GM23248 (cell line): Measurements from ENCODE around the gene TMEM72. TPM values are rescaled to one million over a fixed set of nuclear protein-coding genes. Genes with fewer than 3 reads are reported as not detected.

Experiments used
- DNase-seq: peaks from one replicate; pipeline ENCODE4 v3.0.0-alpha.2; 2015
- H2AFZ ChIP-seq: fragments of 200-600 bp; sonication (generic); 2 replicates; pipeline ENCODE4 v1.6.1; 2016; ENCODE audit warnings: antibody characterized with exemption
- H3F3A ChIP-seq: fragments of 200-600 bp; sonication (generic); 2 replicates; pipeline ENCODE4 v1.6.1; 2016; ENCODE audit warnings: mild to moderate bottlenecking, antibody characterized with exemption, mixed run types; ENCODE audit not compliant: insufficient read depth
- H3K27ac ChIP-seq: fragments of 200-600 bp; sonication (generic); 2 replicates; pipeline ENCODE4 v1.5.1; 2016; ENCODE audit warnings: mild to moderate bottlenecking
- H3K27me3 ChIP-seq: fragments of 200-600 bp; sonication (generic); replicated peaks from 2 replicates; pipeline ENCODE4 v1.6.1; 2016; ENCODE audit warnings: mild to moderate bottlenecking; ENCODE audit not compliant: insufficient read depth
- H3K36me3 ChIP-seq: fragments of 200-600 bp; sonication (generic); 2 replicates; pipeline ENCODE4 v1.6.1; 2016; ENCODE audit warnings: low read depth, mild to moderate bottlenecking
- H3K4me1 ChIP-seq: fragments of 200-600 bp; sonication (generic); 2 replicates; pipeline ENCODE4 v1.6.1; 2016; ENCODE audit warnings: mild to moderate bottlenecking; ENCODE audit not compliant: insufficient read depth
- H3K4me2 ChIP-seq: fragments of 200-600 bp; sonication (generic); one replicate; pipeline ENCODE4 v1.6.1; 2016; ENCODE audit warnings: mild to moderate bottlenecking; ENCODE audit not compliant: unreplicated experiment
- H3K4me3 ChIP-seq: fragments of 200-600 bp; sonication (generic); 2 replicates; pipeline ENCODE4 v1.5.1; 2016; ENCODE audit warnings: mild to moderate bottlenecking
- H3K79me2 ChIP-seq: fragments of 200-600 bp; sonication (generic); 2 replicates; pipeline ENCODE4 v1.6.1; 2016; ENCODE audit warnings: mild to moderate bottlenecking; ENCODE audit not compliant: insufficient read depth
- H3K9ac ChIP-seq: fragments of 200-600 bp; sonication (generic); 2 replicates; pipeline ENCODE4 v1.6.1; 2016; ENCODE audit warnings: mild to moderate bottlenecking
- H3K9me2 ChIP-seq: fragments of 200-600 bp; sonication (generic); 2 replicates; pipeline ENCODE4 v1.6.1; 2016; ENCODE audit warnings: mixed run types, mild to moderate bottlenecking, moderate library complexity; ENCODE audit not compliant: insufficient read depth
- H3K9me3 ChIP-seq: fragments of 200-600 bp; sonication (generic); one replicate; pipeline ENCODE4 v1.6.1; 2017; ENCODE audit warnings: low read depth
- H4K20me1 ChIP-seq: fragments of 200-600 bp; sonication (generic); 2 replicates; pipeline ENCODE4 v1.6.0; 2016; ENCODE audit not compliant: insufficient read depth
- EZH2 ChIP-seq: fragments of 200-600 bp; sonication (generic); IDR thresholded peaks from 2 replicates; pipeline ENCODE4 v1.6.1; 2018; ENCODE audit warnings: antibody characterized with exemption, mild to moderate bottlenecking; ENCODE audit not compliant: insufficient read depth, poor library complexity, severe bottlenecking
- EZH2phosphoT487 ChIP-seq: fragments of 200-600 bp; sonication (generic); IDR thresholded peaks from 2 replicates; pipeline ENCODE4 v1.6.1; 2018; ENCODE audit warnings: antibody characterized with exemption, moderate library complexity, mild to moderate bottlenecking, low read depth; ENCODE audit not compliant: insufficient read depth
- WGBS, 2 experiments: methylation state at CpG; one replicate each; pipeline ENCODE4 v1.1.6; 2015 to 2017; ENCODE audit warnings: low lambda C conversion rate in 2 of 2, low coverage in 1 of 2; ENCODE audit errors: missing lambda C conversion rate in 2 of 2; 5-methylcytosine and 5-hydroxymethylcytosine counted together
- in situ Hi-C: fragments of 300-500 bp; cut with MboI; formaldehyde crosslinking; loops from 2 replicates; pipeline ENCODE4 v1.15.0; 2020
- polyA plus RNA-seq: library from polyadenylated mRNA; unstranded; fragments of >200 nt; fragmentation: Nextera tagmentation; extraction: Ambion mirVana; gene quantifications from 2 replicates; pipeline ENCODE4 v1.2.1, GENCODE V29; 2016
- total RNA-seq: library from RNA; depleted of rRNA; stranded (reverse); fragments of >200 nt; shearing (Covaris generic); gene quantifications from 2 replicates; pipeline ENCODE4 v1.2.3, GENCODE V29; 2014

The TMEM72 gene
- total and polyA plus RNA-seq, 2 experiments from 2014 or later, result not detected

DNA sequence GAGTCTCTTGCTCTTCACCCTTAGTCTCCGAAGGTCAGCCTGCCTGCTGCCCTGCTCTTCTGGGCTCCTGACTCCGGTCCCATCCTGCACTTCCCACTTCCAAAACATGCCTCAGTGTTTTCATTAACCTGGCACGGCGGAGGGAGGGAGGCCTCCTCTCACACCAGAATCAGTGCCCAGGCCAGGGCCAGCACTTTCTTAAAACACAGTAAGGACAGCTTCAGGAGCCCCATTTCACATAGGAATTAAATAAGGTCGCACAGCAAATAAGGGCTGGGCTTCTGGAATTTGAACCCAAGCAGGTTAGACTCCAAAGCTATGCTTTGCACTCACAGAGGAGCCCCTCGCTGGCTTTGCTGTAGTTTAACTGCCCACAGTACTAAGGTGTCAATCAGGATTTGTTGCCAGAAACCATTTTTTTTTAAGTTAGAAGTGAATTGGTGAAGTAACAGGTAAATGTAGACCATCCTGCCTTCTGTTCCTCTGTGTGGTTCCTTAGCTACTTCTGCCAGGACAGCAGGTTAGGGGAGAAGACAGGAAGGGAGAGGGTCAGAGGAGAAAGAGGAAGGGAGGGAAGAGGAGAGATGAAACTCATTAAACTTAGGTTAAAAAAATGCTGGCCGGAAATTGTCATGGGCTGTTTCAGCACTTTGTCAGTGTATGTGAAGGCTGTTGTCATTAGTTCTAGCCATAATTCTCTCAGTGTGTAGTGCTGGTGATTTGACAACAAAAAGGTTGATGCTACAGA is 49.5 kb downstream of the TMEM72 start:
- Histone ChIP-seq H3K36me3 (no peaks in the 10 kb centered on the region), H3F3A (peaks cover 10% of the 10 kb centered on the region; the same call in 1 of the 2 replicates), H3K4me2 (no peak overlapping the region), H3K9me3 (no peaks in the 10 kb centered on the region), H3K79me2 (no peaks in the 10 kb centered on the region; the same call in 1 of the 2 replicates), H3K27ac (no peak overlapping the region), H2AFZ (no peak overlapping the region), H3K27me3 (no peaks in the 10 kb centered on the region), H3K9ac (no peak overlapping the region), H3K4me3 (no peak overlapping the region), H3K4me1 (peaks cover 6% of the 10 kb centered on the region), H4K20me1 (no peaks in the 10 kb centered on the region), H3K9me2 (no peaks in the 10 kb centered on the region)
- no peak for TF ChIP-seq EZH2phosphoT487
- no peak for TF ChIP-seq EZH2
- in situ Hi-C loops, result no loop called here
- no peak for DNase-seq
- WGBS, 2 experiments, result 91 to 96% methylated on average over 7 of the region's 7 CpGs

DNA sequence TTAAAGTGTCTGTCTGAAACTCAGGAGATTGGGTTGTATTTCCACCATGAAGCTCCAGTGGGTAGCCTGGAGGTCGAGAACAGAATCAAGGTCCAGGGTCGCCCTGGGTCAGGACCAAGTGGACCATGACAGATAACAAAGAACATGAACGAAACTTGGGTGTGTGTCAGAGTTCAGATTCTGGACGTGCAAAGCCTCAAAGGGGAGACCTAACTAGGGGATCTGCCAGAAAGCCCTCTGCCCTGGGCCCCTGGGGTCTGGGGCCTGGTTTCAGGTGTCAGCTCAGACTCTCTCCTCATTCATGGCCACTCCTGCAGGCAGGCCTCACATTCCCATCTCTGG is 50.1 kb downstream of the TMEM72 start:
- Histone ChIP-seq H2AFZ (no peak overlapping the region), H4K20me1 (no peaks in the 10 kb centered on the region), H3K36me3 (no peaks in the 10 kb centered on the region), H3K79me2 (no peaks in the 10 kb centered on the region; the same call in 1 of the 2 replicates), H3K27me3 (no peaks in the 10 kb centered on the region), H3K9me2 (no peaks in the 10 kb centered on the region), H3K9ac (no peak overlapping the region), H3F3A (peaks cover 10% of the 10 kb centered on the region; the same call in 1 of the 2 replicates), H3K4me2 (no peak overlapping the region), H3K27ac (no peak overlapping the region), H3K4me3 (no peak overlapping the region), H3K4me1 (peaks cover 6% of the 10 kb centered on the region), H3K9me3 (no peaks in the 10 kb centered on the region)
- in situ Hi-C loops, result no loop called here
- DNase-seq, result no peak
- TF ChIP-seq EZH2phosphoT487 (no peak), EZH2 (no peak)
- 79 to 89% methylated on average over 4 of the region's 4 CpGs for WGBS, 2 experiments

DNA sequence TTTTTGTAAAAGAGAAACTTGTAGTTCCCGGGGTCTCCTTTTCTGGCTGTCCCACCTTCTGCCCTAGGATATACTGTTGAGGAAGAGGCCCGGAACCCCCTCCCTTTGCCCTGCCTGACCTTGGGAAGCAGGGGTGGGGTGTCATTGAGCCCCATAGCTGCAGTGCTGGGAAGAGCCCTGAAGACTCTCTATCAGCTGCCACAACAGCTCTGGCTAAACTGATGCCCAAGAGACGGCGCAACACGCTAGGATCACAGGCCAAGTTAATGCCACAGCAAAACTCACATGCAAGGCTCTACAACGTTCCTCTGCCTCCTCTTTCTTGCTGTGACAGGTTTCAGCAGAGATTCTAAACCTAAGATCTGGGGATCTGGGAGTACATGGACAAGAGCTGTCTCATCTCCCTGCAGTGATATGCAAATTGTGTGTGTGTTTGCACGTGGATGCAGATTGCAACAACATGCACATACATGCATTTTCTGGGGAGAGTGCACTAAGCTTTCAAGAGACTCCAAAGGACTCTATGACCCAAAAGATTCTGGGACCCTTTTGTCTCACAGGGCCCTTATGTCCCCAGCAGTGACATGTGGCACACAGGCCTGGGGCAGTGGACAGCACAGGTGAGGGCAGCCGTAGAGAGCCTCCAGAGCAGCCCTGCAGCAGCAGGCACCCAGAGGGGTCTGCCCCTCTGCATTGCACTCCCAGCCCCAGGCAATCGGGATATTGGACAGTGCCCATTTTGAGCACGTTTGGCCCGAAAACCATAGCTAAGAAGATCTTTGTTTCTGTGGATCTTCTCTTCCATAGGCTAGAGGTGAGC is 51.0 kb downstream of the TMEM72 start:
- Histone ChIP-seq H3K27me3 (no peaks in the 10 kb centered on the region), H3K27ac (no peak overlapping the region)

DNA sequence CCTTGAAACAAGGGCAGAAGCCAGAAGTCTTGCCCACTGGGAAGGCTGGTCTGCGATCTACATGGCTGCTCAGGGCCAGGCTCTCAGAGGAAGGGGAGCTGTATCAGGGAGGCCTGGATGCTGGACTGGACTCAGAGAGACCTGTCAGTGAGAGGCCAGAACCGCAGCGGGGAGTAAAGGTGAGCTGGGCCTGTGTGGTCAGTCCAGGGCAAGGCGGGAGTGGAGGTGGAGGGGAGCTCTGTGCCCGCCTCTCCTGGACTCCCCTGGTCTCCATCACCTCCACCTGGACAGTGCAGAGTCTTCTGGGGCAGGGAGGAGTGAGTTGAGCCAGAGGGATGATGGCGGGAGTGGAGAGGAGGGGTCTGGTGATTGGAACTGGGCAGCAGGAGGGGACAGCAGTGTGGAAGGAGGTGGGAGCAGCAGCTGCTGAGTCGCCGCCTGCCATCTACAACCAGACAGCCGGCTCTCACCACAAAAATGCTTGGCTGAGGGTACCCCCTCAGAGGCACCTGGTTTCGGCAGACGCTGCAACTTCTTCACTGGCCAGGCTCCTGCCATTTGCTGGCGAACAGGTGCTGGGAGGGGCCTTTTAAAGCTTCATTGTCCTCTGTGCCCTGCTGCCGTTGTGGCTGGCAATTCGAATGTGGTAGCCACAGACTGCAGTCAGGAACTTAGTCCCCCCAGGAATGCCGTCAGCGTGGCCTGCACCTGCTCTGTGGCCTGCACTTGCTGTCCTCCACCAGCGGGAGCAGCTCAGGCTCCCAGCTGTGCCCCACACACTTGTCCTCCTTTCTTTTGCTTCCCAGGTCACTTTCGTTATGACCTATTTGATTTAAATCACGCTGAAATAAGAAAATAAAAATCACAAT is 52.0 kb downstream of the TMEM72 start:
- H3K79me2 ChIP-seq, result no peaks in the 10 kb centered on the region
- TF ChIP-seq EZH2 (no peak), EZH2phosphoT487 (no peak)
- H3K9me2 ChIP-seq, result no peaks in the 10 kb centered on the region
- 90 to 95% methylated on average over 18 to 19 of the region's 19 CpGs for WGBS, 2 experiments
- no peak overlapping the region for H3K27ac ChIP-seq
- peaks cover 10% of the 10 kb centered on the region; the same call in 1 of the 2 replicates for H3F3A ChIP-seq
- peaks cover 6% of the 10 kb centered on the region for H3K4me1 ChIP-seq
- no peaks in the 10 kb centered on the region for H3K9me3 ChIP-seq
- no peaks in the 10 kb centered on the region for H3K36me3 ChIP-seq
- H3K4me2 ChIP-seq, result no peak overlapping the region
- H3K27me3 ChIP-seq, result no peaks in the 10 kb centered on the region
- in situ Hi-C loops, result no loop called here
- DNase-seq, result no peak
- no peak overlapping the region for H3K9ac ChIP-seq
- no peak overlapping the region for H2AFZ ChIP-seq
- H3K4me3 ChIP-seq, result no peak overlapping the region
- no peaks in the 10 kb centered on the region for H4K20me1 ChIP-seq

More for the DNA sequence above, 51.0 kb downstream of the TMEM72 start:
- in situ Hi-C loops, result no loop called here
- 85 to 86% methylated on average over 11 of the region's 11 CpGs for WGBS, 2 experiments
- peaks cover 6% of the 10 kb centered on the region for H3K4me1 ChIP-seq
- peaks cover 10% of the 10 kb centered on the region; the same call in 1 of the 2 replicates for H3F3A ChIP-seq
- no peaks in the 10 kb centered on the region for H4K20me1 ChIP-seq
- H3K9me2 ChIP-seq, result no peaks in the 10 kb centered on the region
- H3K4me3 ChIP-seq, result no peak overlapping the region
- DNase-seq, result no peak
- no peak overlapping the region for H3K4me2 ChIP-seq
- no peaks in the 10 kb centered on the region for H3K36me3 ChIP-seq
- no peaks in the 10 kb centered on the region for H3K9me3 ChIP-seq
- H3K9ac ChIP-seq, result no peak overlapping the region
- no peaks in the 10 kb centered on the region; the same call in 1 of the 2 replicates for H3K79me2 ChIP-seq
- no peak overlapping the region for H2AFZ ChIP-seq
- TF ChIP-seq EZH2phosphoT487 (no peak), EZH2 (no peak)
